GM12801 (cell line): ENCODE results near the gene STPG3.

ENCODE experiments used
- CTCF ChIP-seq: IDR thresholded peaks from one replicate; pipeline ENCODE4 v1.5.1; 2011; ENCODE audit warnings: control low read depth; ENCODE audit not compliant: insufficient read length; ENCODE audit errors: extremely low read depth

The STPG3 gene

GRCh38 chr9:137267933-137268355 lies 16.9 kb downstream of the STPG3 start:
- TF ChIP-seq CTCF, result no peak

- TF ChIP-seq CTCF, result no peak
Observed at GRCh38 chr9:137268538-137269201, 17.6 kb downstream of the STPG3 start.

- TF ChIP-seq CTCF, result no peak
Observed at GRCh38 chr9:137269231-137269772, 18.2 kb downstream of the STPG3 start.

- TF ChIP-seq CTCF, result no peak
Observed at GRCh38 chr9:137270929-137271695, 20.0 kb downstream of the STPG3 start.

- TF ChIP-seq CTCF, result no peak
Observed at GRCh38 chr9:137271696-137272076, 20.6 kb downstream of the STPG3 start.

GRCh38 chr9:137272241-137273094 lies 21.4 kb downstream of the STPG3 start:
- TF ChIP-seq CTCF, result no peak

GRCh38 chr9:137273095-137273490 lies 22.0 kb downstream of the STPG3 start:
- TF ChIP-seq CTCF, result no peak
